HAP-1 (cell line): ENCODE measurements around the gene SPESP1.

Experiments used
- DNase-seq, 2 experiments: peaks; one replicate each; pipeline ENCODE4 v3.0.0-alpha.2; 2016 to 2020; ENCODE audit warnings: low spot score in 2 of 2
- H3K27me3 ChIP-seq: fragments of 250-450 bp; sonication (Bioruptor Pico); 2 replicates; pipeline ENCODE4 v1.5.1; 2020; ENCODE audit warnings: low read depth, mild to moderate bottlenecking, moderate library complexity
- H3K36me3 ChIP-seq: fragments of 250-450 bp; sonication (Bioruptor Pico); replicated peaks from 2 replicates; pipeline ENCODE4 v1.5.1; 2020; ENCODE audit warnings: mild to moderate bottlenecking
- H3K4me1 ChIP-seq: fragments of 250-450 bp; sonication (Bioruptor Pico); 2 replicates; pipeline ENCODE4 v1.5.1; 2020; ENCODE audit warnings: mild to moderate bottlenecking
- H3K4me3 ChIP-seq: fragments of 250-450 bp; sonication (Bioruptor Pico); 2 replicates; pipeline ENCODE4 v1.5.1; 2020; ENCODE audit warnings: mild to moderate bottlenecking, moderate library complexity
- H3K9me3 ChIP-seq: fragments of 250-450 bp; sonication (Bioruptor Pico); 2 replicates; pipeline ENCODE4 v1.5.1; 2020; ENCODE audit warnings: mild to moderate bottlenecking, moderate library complexity
- in situ Hi-C: fragments of 300-500 bp; cut with MboI; formaldehyde crosslinking; loops from 3 replicates; pipeline ENCODE4 v1.14.3; 2020; ENCODE audit warnings: low sequenced_read_pairs, inconsistent platforms, mixed read lengths

SPESP1 gene

DNA sequence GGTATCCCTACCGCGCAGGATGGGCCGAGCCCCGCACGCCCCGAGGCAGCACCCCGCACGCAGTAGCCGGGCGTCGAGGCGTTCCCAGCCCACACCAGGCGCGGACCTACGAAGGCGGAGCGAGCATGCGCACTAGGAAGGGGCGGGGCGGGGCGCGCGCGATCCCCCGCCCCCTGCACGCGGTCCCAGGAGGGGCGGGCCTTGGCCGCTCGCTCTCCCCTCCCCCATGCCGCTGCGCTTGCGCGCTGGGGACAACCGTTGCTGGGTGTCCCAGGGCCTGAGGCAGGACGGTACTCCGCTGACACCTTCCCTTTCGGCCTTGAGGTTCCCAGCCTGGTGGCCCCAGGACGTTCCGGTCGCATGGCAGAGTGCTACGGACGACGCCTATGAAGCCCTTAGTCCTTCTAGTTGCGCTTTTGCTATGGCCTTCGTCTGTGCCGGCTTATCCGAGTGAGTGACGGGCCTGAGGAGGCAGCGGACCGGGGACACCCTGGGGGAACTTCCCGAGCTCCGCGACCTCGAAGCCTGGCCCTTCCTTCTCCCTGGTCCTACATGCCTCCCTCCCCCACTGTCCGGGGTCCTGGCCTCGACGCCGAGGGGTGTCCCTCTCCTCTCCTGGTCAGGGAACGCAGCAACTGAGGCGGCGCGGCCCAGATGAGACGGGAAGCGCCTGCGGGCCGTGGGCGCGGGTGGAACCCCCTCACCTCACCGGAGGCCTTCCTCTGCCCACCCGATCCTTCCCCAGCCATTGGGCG lies at the start of gene SPESP1:
TSS of gene SPESP1 (plus strand) at position 258 of the 755 bp plus-strand sequence. CDS start at position 387, 129 bp downstream.
- no peaks in the 10 kb centered on the region for H3K4me1 ChIP-seq
- H3K27me3 ChIP-seq: peaks cover 12% of the 10 kb centered on the region; the same call in 1 of the 2 replicates
- H3K36me3 ChIP-seq: no peaks in the 10 kb centered on the region
- no peak within 1 kb of the TSS for H3K4me3 ChIP-seq
- in situ Hi-C loops: no loop called here
- DNase-seq: no peak
- H3K9me3 ChIP-seq: no peaks in the 10 kb centered on the region

DNA sequence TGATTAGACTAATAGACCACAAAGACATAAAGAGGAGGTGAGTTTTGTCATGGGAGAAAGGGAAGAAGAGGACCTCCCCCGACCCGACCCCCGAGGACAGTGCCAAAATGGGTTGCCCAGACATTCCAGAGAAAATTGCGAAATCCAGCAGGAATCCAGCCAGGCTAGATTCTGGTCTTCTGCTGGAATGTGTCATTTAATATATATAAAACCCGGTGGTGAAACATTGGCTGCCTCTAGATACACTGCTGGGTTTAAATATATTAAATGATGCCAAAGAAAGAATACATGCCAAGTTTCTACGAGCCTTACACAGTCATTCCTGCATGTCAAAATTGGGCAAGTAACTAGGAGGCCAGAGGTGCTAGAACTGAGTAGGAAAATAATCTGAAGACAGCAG lies 45.3 kb upstream of the SPESP1 start:
- H3K36me3 ChIP-seq: no peaks in the 10 kb centered on the region
- no peaks in the 10 kb centered on the region for H3K9me3 ChIP-seq
- no peaks in the 10 kb centered on the region for H3K4me1 ChIP-seq
- H3K4me3 ChIP-seq: no peak overlapping the region
- DNase-seq: no peak
- in situ Hi-C loops: loop anchor here (25.0 kb wide), 1 partner anchor 573 kb away; no protein-coding TSS in a partner anchor
- peaks cover 43% of the 10 kb centered on the region for H3K27me3 ChIP-seq

DNA sequence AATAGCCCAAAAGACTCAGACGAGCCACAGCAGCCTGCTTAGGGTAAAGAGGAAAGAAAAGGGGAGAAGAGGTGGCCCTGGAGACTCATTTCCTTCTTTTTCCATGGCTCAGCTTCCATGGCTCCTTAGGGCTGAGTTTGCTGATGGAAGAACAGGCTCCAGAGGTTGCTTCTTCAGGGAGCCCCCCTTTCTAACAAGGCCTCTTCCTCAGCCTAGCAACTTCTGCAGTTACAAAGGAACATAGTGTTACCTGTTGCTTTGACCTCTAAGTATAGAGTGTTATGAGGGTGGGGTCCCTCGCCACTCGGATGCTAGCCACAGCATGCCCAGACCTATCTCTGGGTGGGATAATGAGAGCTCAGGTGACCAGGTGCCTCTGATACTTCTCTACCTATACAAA lies 43.2 kb upstream of the SPESP1 start:
- H3K4me3 ChIP-seq: no peak overlapping the region
- peaks cover 43% of the 10 kb centered on the region for H3K27me3 ChIP-seq
- no peak for DNase-seq
- in situ Hi-C loops: loop anchor here (25.0 kb wide), 1 partner anchor 575 kb away; no protein-coding TSS in a partner anchor
- no peaks in the 10 kb centered on the region for H3K9me3 ChIP-seq
- no peaks in the 10 kb centered on the region for H3K36me3 ChIP-seq
- H3K4me1 ChIP-seq: no peaks in the 10 kb centered on the region

DNA sequence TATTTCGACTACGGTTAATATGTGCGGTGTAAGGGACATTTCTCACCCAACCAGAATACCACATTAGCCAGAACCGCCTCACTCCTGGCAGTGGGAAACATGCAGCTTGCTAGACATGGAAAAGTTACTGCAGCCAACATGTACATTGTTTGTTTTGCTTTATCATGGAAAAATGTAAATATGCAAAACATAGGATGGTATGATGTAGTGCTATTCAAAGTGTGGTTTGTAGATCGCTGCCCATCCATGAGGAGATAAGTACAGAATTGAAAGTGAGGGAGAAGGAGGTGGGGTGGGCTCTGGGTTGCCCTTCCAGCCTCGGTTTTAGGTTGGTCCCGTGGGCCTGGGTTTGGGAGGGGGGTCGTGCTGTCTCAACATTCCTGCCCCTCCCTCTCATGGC lies 42.5 kb upstream of the SPESP1 start:
- no peak overlapping the region for H3K4me3 ChIP-seq
- no peaks in the 10 kb centered on the region for H3K36me3 ChIP-seq
- in situ Hi-C loops: loop anchor here (25.0 kb wide), 1 partner anchor 576 kb away; no protein-coding TSS in a partner anchor
- H3K27me3 ChIP-seq: peaks cover 40% of the 10 kb centered on the region
- H3K9me3 ChIP-seq: no peaks in the 10 kb centered on the region
- no peaks in the 10 kb centered on the region for H3K4me1 ChIP-seq
- no peak for DNase-seq

DNA sequence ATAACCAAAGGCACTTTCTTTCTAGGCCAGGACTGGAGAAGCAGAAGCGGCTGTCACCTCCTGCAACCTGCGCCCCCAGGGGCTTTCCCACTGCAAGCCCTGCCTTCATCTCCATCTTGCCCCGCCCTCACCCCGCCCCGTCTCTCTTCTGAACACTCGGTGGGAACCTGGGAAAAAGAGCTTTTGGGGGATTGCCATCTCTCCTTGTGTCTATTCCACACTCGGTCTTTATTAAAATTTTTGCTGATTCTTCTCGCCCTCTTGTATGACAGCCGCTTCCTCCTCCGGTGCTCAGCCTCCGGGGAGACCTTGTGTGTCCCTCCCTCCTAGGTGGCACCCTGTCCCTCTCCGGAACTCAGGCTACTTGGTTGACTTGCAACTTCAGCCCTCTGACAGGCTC lies 41.9 kb upstream of the SPESP1 start:
- Histone ChIP-seq H3K4me1 (no peaks in the 10 kb centered on the region), H3K4me3 (no peak overlapping the region), H3K27me3 (peaks cover 42% of the 10 kb centered on the region), H3K9me3 (no peaks in the 10 kb centered on the region), H3K36me3 (no peaks in the 10 kb centered on the region)
- DNase-seq: peak in 1 of 2 experiments; percentile 41
- in situ Hi-C loops: loop anchor here (25.0 kb wide), 1 partner anchor 576 kb away; no protein-coding TSS in a partner anchor

DNA sequence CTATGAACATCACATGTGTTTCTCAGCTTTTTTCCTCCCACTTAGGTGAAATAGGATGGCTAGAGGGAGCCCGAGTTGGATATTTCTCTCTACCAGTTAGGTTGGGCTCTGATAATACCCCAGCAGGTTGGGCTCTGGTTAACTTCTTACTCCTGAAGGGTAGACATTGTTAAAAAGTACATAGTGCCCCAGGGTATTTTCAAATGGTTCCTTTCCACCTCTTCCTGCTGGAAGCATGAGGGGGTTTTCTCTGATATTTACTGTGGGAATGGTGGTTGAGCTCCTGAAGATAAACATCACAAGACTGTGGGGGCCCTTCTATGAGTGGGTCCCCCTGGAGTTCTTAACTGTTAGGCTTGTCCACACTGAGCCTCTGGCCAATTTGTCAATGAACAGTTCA lies 36.1 kb upstream of the SPESP1 start:
- no peaks in the 10 kb centered on the region for H3K36me3 ChIP-seq
- no peaks in the 10 kb centered on the region for H3K9me3 ChIP-seq
- H3K27me3 ChIP-seq: peaks cover 55% of the 10 kb centered on the region
- in situ Hi-C loops: loop anchor here (25.0 kb wide), 1 partner anchor 582 kb away; no protein-coding TSS in a partner anchor
- no peak overlapping the region for H3K4me3 ChIP-seq
- DNase-seq: peak; percentile 30 to 47
- H3K4me1 ChIP-seq: no peaks in the 10 kb centered on the region

DNA sequence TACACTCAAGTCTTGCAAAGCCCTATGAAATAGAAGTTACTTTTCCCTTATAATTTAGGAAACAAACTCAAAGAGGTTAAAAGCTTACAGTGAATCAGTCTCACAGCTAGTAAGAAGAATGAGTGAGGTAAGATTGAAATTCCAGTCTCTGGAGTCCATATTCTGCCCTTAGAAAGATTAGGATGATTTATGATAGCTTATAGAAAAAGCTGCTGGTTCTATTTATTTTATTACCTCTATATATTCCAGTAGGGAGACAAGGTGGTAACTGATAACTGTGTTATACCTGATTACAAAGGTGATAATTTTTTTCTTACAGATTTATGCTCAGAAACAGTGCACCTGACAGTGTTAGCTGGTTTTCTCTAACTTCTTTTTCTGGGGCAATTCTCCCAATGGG lies 34.1 kb upstream of the SPESP1 start:
- H3K4me1 ChIP-seq: no peaks in the 10 kb centered on the region
- DNase-seq: no peak
- no peaks in the 10 kb centered on the region for H3K9me3 ChIP-seq
- in situ Hi-C loops: loop anchor here (25.0 kb wide), 1 partner anchor 584 kb away; no protein-coding TSS in a partner anchor
- no peaks in the 10 kb centered on the region for H3K36me3 ChIP-seq
- peaks cover 51% of the 10 kb centered on the region for H3K27me3 ChIP-seq
- no peak overlapping the region for H3K4me3 ChIP-seq

DNA sequence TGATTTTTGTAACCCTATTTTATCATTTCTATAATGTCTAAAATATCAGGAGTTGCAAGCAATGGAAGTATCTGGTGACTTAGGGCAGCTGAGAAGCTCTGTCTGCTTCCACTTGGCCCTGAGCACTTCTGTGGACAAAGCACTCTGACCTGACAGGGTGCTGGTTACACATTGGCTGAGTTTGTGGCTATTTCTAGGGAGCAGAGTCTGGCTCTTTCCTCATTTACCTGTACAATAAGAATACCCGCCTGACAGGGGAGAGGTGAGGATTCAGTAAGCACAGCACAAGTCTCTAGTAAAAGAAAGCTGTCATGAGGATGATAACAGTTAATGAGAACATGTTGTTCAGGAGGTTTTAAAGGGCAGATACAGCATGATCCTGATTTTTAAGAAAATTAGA lies 33.3 kb upstream of the SPESP1 start:
- no peaks in the 10 kb centered on the region for H3K4me1 ChIP-seq
- in situ Hi-C loops: loop anchor here (25.0 kb wide), 1 partner anchor 585 kb away; no protein-coding TSS in a partner anchor
- H3K27me3 ChIP-seq: peaks cover 43% of the 10 kb centered on the region
- H3K36me3 ChIP-seq: no peaks in the 10 kb centered on the region
- H3K4me3 ChIP-seq: no peak overlapping the region
- DNase-seq: no peak
- no peaks in the 10 kb centered on the region for H3K9me3 ChIP-seq

DNA sequence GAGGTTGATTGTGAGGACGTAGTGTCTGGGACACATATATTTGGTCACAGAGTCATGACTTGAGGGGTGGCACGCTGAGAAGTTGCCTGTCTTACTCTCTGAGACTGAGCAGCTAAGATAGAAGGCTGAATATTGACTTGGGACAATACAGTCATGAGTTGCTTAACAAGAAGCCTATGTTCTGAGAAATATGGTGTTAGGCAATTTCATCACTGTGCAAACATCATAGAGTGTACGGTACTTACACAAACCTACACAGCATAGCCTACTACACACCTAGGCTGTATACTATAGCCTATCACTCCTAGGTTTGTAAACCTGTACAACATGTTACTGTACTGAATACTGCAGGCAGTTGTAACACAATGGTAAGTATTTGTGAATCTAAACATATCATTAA lies 30.3 kb upstream of the SPESP1 start:
- Histone ChIP-seq H3K9me3 (no peaks in the 10 kb centered on the region), H3K4me1 (no peaks in the 10 kb centered on the region), H3K27me3 (peaks cover 28% of the 10 kb centered on the region), H3K36me3 (no peaks in the 10 kb centered on the region), H3K4me3 (no peak overlapping the region)
- DNase-seq: no peak
- in situ Hi-C loops: no loop called here

DNA sequence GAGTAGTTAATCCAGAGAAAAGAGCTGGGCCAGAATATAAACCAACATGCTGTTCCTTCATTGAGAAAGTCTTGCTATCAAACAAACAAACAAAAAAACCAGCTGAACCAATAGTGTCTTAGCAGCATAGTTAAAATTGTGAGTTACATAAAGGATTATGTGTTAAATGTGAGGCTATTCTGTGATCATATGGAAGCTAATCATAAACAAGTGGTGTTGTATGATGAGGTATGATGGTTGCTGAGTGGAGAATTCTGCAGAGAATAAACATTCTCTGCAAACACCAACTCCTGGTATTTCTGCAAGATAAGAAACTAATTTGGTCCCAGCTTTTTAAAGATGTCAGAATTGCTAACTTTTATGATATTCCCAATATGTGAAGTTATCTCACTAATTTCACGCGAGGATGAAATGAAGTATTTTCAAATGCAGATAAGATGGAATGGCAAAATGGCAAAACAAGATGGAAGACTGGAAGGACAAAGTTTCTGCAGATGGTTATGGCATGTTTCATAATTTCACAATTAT lies 22.9 kb upstream of the SPESP1 start:
- Histone ChIP-seq H3K27me3 (peaks cover 27% of the 10 kb centered on the region), H3K36me3 (no peaks in the 10 kb centered on the region), H3K9me3 (no peaks in the 10 kb centered on the region), H3K4me1 (no peaks in the 10 kb centered on the region), H3K4me3 (no peak overlapping the region)
- DNase-seq: no peak
- in situ Hi-C loops: no loop called here

DNA sequence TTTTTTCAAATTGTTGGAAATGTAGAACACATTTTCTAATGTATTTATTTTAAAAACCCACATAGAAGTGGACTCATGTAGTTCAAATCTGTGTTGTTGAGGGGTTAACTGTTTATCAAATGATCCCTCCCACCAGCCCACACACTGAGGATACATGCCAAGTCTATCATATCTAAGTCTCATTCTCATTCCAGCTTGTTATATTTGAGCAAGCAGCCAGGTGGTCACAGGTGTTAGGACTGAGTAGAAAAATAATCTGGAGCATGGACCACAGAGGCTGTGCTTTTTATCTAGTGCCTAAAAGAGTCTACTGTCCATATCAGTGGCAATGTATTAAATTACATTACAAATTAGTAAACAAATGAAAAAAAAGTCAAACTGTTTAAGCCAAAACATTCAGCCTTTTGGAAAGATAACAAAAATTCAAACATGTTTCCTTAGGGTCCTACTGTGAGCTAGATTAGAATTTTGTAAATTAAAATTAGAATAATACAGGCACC lies 20.7 kb upstream of the SPESP1 start:
- no peak for DNase-seq
- in situ Hi-C loops: no loop called here
- Histone ChIP-seq H3K9me3 (no peaks in the 10 kb centered on the region), H3K36me3 (no peaks in the 10 kb centered on the region), H3K4me1 (no peaks in the 10 kb centered on the region), H3K27me3 (peaks cover 21% of the 10 kb centered on the region), H3K4me3 (no peak overlapping the region)

DNA sequence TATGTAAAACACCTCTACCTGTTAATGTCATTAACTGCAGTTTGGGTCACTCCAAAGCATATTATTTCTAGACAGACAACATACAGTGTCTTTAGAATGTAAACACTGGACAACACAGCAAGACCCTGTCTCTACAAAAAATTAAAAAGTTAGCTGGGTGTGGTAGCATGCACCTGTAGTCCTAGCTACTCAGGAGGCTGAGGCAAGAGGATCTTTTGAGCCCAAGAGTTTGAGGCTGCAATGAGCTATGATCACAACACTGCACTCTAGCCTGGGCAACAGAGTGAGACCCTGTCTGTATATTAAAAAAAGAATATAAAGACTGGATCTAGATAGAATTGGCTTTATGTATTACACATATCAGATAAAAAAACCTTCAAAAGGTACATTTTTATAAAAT lies 20.0 kb upstream of the SPESP1 start:
- Histone ChIP-seq H3K4me3 (no peak overlapping the region), H3K27me3 (peaks cover 21% of the 10 kb centered on the region), H3K4me1 (no peaks in the 10 kb centered on the region), H3K36me3 (no peaks in the 10 kb centered on the region), H3K9me3 (no peaks in the 10 kb centered on the region)
- in situ Hi-C loops: no loop called here
- no peak for DNase-seq

DNA sequence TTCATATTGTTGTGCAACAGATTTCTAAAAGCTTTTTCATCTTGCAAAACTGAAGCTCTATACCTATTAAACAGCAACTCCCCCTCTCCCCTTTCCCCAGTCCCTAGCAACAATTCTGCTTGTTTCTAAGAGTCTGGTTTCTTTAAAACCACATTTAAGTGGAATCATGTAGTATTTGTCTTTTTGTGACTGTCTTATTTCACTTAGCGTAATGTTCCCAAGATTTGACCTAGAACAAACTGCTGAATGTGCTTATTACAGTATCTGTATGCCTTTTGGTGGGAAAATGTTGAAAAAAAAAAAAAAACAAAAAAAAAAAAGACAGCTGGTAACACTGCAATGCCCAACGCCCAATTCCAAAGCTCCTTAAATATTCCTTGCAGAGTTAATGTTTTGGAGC lies 19.5 kb upstream of the SPESP1 start:
- no peak for DNase-seq
- H3K4me1 ChIP-seq: no peaks in the 10 kb centered on the region
- peaks cover 21% of the 10 kb centered on the region for H3K27me3 ChIP-seq
- no peaks in the 10 kb centered on the region for H3K36me3 ChIP-seq
- no peaks in the 10 kb centered on the region for H3K9me3 ChIP-seq
- H3K4me3 ChIP-seq: no peak overlapping the region
- in situ Hi-C loops: no loop called here

DNA sequence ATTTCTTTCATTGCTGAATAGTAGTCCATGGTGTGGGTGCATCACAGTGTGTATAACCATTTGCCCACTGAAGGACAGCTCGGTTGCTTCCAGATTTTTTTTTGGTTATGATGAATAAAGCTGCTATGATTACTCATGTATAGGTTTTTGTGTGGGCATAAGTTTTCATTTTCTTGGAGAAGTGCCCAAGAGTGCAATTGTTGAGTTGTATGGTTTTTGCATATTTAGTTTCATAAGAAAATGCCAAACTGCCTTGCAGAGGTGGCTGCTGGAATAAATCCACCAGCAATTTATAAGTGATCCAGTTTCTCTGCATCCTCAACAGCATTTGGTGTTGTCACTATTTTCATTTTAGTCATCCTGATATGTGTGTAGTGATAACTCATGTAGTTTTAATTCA lies 8.4 kb upstream of the SPESP1 start:
- in situ Hi-C loops: no loop called here
- H3K36me3 ChIP-seq: no peaks in the 10 kb centered on the region
- H3K9me3 ChIP-seq: no peaks in the 10 kb centered on the region

More for the DNA sequence above, 8.4 kb upstream of the SPESP1 start:
- Histone ChIP-seq H3K4me1 (no peaks in the 10 kb centered on the region), H3K4me3 (no peak overlapping the region), H3K27me3 (peaks cover 9% of the 10 kb centered on the region)
- DNase-seq: no peak
